SKM-1 treated with dmso at 0.1 percent for 144 hours (cell line): ENCODE measurements around the gene PLEKHA1.

Experiments used
- DNase-seq: peaks from one replicate; lab custom pipeline; 2025; ENCODE audit not compliant: unreplicated experiment; lab: John Stamatoyannopoulos, UW

Gene PLEKHA1

GRCh38 chr10:122375679-122376160, 1.2 kb downstream of the PLEKHA1 start:
- no peak for DNase-seq

GRCh38 chr10:122376364-122376961, 2.0 kb downstream of the PLEKHA1 start:
- DNase-seq = no peak

- no peak for DNase-seq
These were observed 4.5 kb downstream of the PLEKHA1 start for GRCh38 chr10:122379041-122379440.

- DNase-seq = no peak
These were observed 5.0 kb downstream of the PLEKHA1 start for GRCh38 chr10:122379537-122379936.

GRCh38 chr10:122380703-122381102, 6.2 kb downstream of the PLEKHA1 start:
- DNase-seq = no peak

GRCh38 chr10:122381680-122382079, 7.2 kb downstream of the PLEKHA1 start:
- no peak for DNase-seq

- no peak for DNase-seq
These were observed 12.0 kb downstream of the PLEKHA1 start for GRCh38 chr10:122386514-122386913.

- no peak for DNase-seq
These were observed 13.1 kb downstream of the PLEKHA1 start for GRCh38 chr10:122387572-122387971.

GRCh38 chr10:122388287-122388997, 13.9 kb downstream of the PLEKHA1 start:
- no peak for DNase-seq

GRCh38 chr10:122390271-122390670, 15.8 kb downstream of the PLEKHA1 start:
- DNase-seq = no peak

GRCh38 chr10:122390679-122391078, 16.2 kb downstream of the PLEKHA1 start:
- DNase-seq = no peak

GRCh38 chr10:122391875-122392274, 17.4 kb downstream of the PLEKHA1 start:
- no peak for DNase-seq

- DNase-seq = no peak
These were observed 18.3 kb downstream of the PLEKHA1 start for GRCh38 chr10:122392835-122393234.

GRCh38 chr10:122393288-122393687, 18.8 kb downstream of the PLEKHA1 start:
- DNase-seq = no peak

GRCh38 chr10:122402548-122403131, 28.1 kb downstream of the PLEKHA1 start:
- DNase-seq = no peak

GRCh38 chr10:122404576-122404975, 30.1 kb downstream of the PLEKHA1 start:
- DNase-seq = no peak

- DNase-seq = no peak
These were observed 33.0 kb downstream of the PLEKHA1 start for GRCh38 chr10:122407375-122408125.

GRCh38 chr10:122413327-122413726, 38.8 kb downstream of the PLEKHA1 start:
- DNase-seq = no peak

- no peak for DNase-seq
These were observed 43.2 kb downstream of the PLEKHA1 start for GRCh38 chr10:122417667-122418066.

- DNase-seq = no peak
These were observed 44.5 kb downstream of the PLEKHA1 start for GRCh38 chr10:122419016-122419415.

GRCh38 chr10:122419876-122420623, 45.5 kb downstream of the PLEKHA1 start:
- no peak for DNase-seq
